ENCODE measurements around the gene GAB3.
"Not testable (repeated sequence)": the region's sequence is repeated elsewhere in the genome, so short reads cannot be mapped to it uniquely, and the experiment has no call there.

GAB3 gene

GRCh38 chrX:154655786-154656185 lies 95.1 kb downstream of the GAB3 start:
- no peak for DNase-seq (ENCODE audit: low spot score)

GRCh38 chrX:154655346-154655745 lies 95.5 kb downstream of the GAB3 start:
- no peak for DNase-seq (ENCODE audit: low spot score)

GRCh38 chrX:154654925-154655324 lies 96.0 kb downstream of the GAB3 start:
- DNase-seq (ENCODE audit: low spot score) = no peak

- DNase-seq (ENCODE audit: low spot score) = no peak
Observed at GRCh38 chrX:154654372-154654771, 96.5 kb downstream of the GAB3 start.

GRCh38 chrX:154653413-154653812 lies 97.5 kb downstream of the GAB3 start, which contains the start of gene CTAG2:
Gene CTAG2 (minus strand): TSS chrX:154653579. CDS start chrX:154653515, 64 bp downstream.
- not testable (repeated sequence) for DNase-seq (ENCODE audit: low spot score)

- DNase-seq (ENCODE audit: low spot score) = no peak
Observed at GRCh38 chrX:154653048-154653401, 97.9 kb downstream of the GAB3 start.

- DNase-seq (ENCODE audit: low spot score) = no peak
Observed at GRCh38 chrX:154652311-154653047, 98.4 kb downstream of the GAB3 start.

- DNase-seq (ENCODE audit: low spot score) = no peak
Observed at GRCh38 chrX:154650221-154650510, 100.7 kb downstream of the GAB3 start.

- no peak for DNase-seq (ENCODE audit: low spot score)
Observed at GRCh38 chrX:154649503-154650220, 101.2 kb downstream of the GAB3 start.

GRCh38 chrX:154648931-154649330 lies 101.9 kb downstream of the GAB3 start:
- DNase-seq (ENCODE audit: low spot score) = no peak

- DNase-seq (ENCODE audit: low spot score) = not testable (repeated sequence)
Observed at GRCh38 chrX:154645745-154646378, 105.0 kb downstream of the GAB3 start.

GRCh38 chrX:154643708-154644107 lies 107.2 kb downstream of the GAB3 start:
- DNase-seq (ENCODE audit: low spot score) = not testable (repeated sequence)

- not testable (repeated sequence) for DNase-seq (ENCODE audit: low spot score)
Observed at GRCh38 chrX:154641740-154642139, 109.1 kb downstream of the GAB3 start.

GRCh38 chrX:154633661-154634060 lies 117.2 kb downstream of the GAB3 start:
- not testable (repeated sequence) for DNase-seq (ENCODE audit: low spot score)

GRCh38 chrX:154630949-154631348 lies 119.9 kb downstream of the GAB3 start:
- DNase-seq (ENCODE audit: low spot score) = not testable (repeated sequence)

- DNase-seq (ENCODE audit: low spot score) = not testable (repeated sequence)
Observed at GRCh38 chrX:154628960-154629359, 121.9 kb downstream of the GAB3 start.

Data from hematopoietic multipotent progenitor cell treated with erythropoietin and hydrocortisone succinate and interleukin-3 and kit ligand, for 15 days (in vitro differentiated cells).